IMR-90 (cell line): ENCODE measurements around the gene MEIKIN. TPM values are rescaled to one million over a fixed set of nuclear protein-coding genes. Genes with fewer than 3 reads are reported as not detected.

Experiments used
- ATAC-seq: fragments of 200-7000 bp; cut with Tn5 transposase; 2 replicates; pipeline ENCODE4 v1.9.1; 2020; ENCODE audit warnings: low read depth, mild to moderate bottlenecking, moderate library complexity
- BruUV-seq: library from RNA; stranded (reverse); fragments of 400-500 nt; replicated peaks from 2 replicates; lab custom pipeline; 2021; lab: Mats Ljungman, UMichigan
- CTCF ChIA-PET: fragments of 300-600 bp; formaldehyde crosslinking; extraction: SDS; loops from one replicate; lab custom pipeline; 2021; ENCODE audit warnings: antibody characterized with exemption; lab: Yijun Ruan, JAX
- POLR2A ChIA-PET: fragments of 300-600 bp; sonication (Branson Sonifier 250); formaldehyde crosslinking; loops from one replicate; lab custom pipeline; 2022; ENCODE audit warnings: antibody characterized with exemption; ENCODE audit not compliant: unreplicated experiment; lab: Charles Lee
- DNase-seq: peaks from one replicate; pipeline ENCODE4 v3.0.0; 2013
- H2AFZ ChIP-seq: replicated peaks from 2 replicates; pipeline ENCODE3; 2013; ENCODE audit warnings: low read length, mild to moderate bottlenecking; ENCODE audit not compliant: poor library complexity
- H2AK5ac ChIP-seq: 2 replicates; pipeline ENCODE4 v1.6.1; 2013; ENCODE audit warnings: low read depth, low read length, inconsistent platforms
- H2AK9ac ChIP-seq: replicated peaks from 2 replicates; pipeline ENCODE3; 2013; ENCODE audit warnings: mild to moderate bottlenecking, low read depth, low read length, moderate library complexity; ENCODE audit not compliant: poor library complexity
- H2BK120ac ChIP-seq: 2 replicates; pipeline ENCODE4 v1.6.1; 2013; ENCODE audit warnings: low read depth, low read length, inconsistent platforms
- H2BK15ac ChIP-seq: 3 replicates; pipeline ENCODE4 v1.6.1; 2013; ENCODE audit warnings: low read depth, low read length, inconsistent platforms
- H2BK20ac ChIP-seq: 2 replicates; pipeline ENCODE4 v1.6.1; 2013; ENCODE audit warnings: low read depth, mild to moderate bottlenecking, inconsistent platforms, low read length, moderate library complexity
- H2BK5ac ChIP-seq: 2 replicates; pipeline ENCODE4 v1.6.1; 2013; ENCODE audit warnings: mild to moderate bottlenecking, low read depth, low read length, inconsistent platforms; ENCODE audit not compliant: poor library complexity, severe bottlenecking
- H3K14ac ChIP-seq: replicated peaks from 2 replicates; pipeline ENCODE4 v1.6.1; 2013; ENCODE audit warnings: low read depth, low read length, inconsistent platforms
- H3K18ac ChIP-seq: 2 replicates; pipeline ENCODE4 v1.6.1; 2013; ENCODE audit warnings: low read depth, low read length, control low read depth
- H3K23ac ChIP-seq: 2 replicates; pipeline ENCODE4 v1.6.1; 2013; ENCODE audit warnings: low read depth, low read length, inconsistent platforms
- H3K27ac ChIP-seq: 2 replicates; pipeline ENCODE4 v1.5.1; 2013; ENCODE audit warnings: mild to moderate bottlenecking, control low read depth, low read length; ENCODE audit not compliant: insufficient read depth
- H3K27me3 ChIP-seq: 2 replicates; pipeline ENCODE4 v1.6.1; 2013; ENCODE audit warnings: low read length; ENCODE audit not compliant: control insufficient read depth, insufficient read depth
- H3K36me3 ChIP-seq: 2 replicates; pipeline ENCODE4 v1.6.1; 2013; ENCODE audit warnings: low read length, mixed read lengths; ENCODE audit not compliant: control insufficient read depth, insufficient read depth
- H3K4ac ChIP-seq: 2 replicates; pipeline ENCODE4 v1.6.1; 2013; ENCODE audit warnings: low read depth, low read length, inconsistent platforms
- H3K4me1 ChIP-seq: 2 replicates; pipeline ENCODE4 v1.6.1; 2013; ENCODE audit warnings: low read length, mixed read lengths; ENCODE audit not compliant: control insufficient read depth, insufficient read depth
- H3K4me2 ChIP-seq: 2 replicates; pipeline ENCODE4 v1.6.1; 2013; ENCODE audit warnings: low read depth, mild to moderate bottlenecking, control low read depth, low read length, moderate library complexity
- H3K4me3 ChIP-seq: 2 replicates; pipeline ENCODE4 v1.5.1; 2013; ENCODE audit warnings: low read depth, mild to moderate bottlenecking, control low read depth, low read length, moderate library complexity; ENCODE audit not compliant: insufficient read depth
- H3K56ac ChIP-seq: 2 replicates; pipeline ENCODE4 v1.6.1; 2013; ENCODE audit warnings: low read length, inconsistent platforms; ENCODE audit not compliant: insufficient read depth; ENCODE audit errors: extremely low read depth
- H3K79me1 ChIP-seq, 2 experiments: 2 replicates each; pipeline ENCODE4 v1.6.1; 2013; ENCODE audit warnings: low read length in 2 of 2, inconsistent platforms in 1 of 2, low read depth in 1 of 2
- H3K9ac ChIP-seq: 2 replicates; pipeline ENCODE4 v1.6.1; 2013; ENCODE audit warnings: low read depth, low read length, control low read depth
- H3K9me1 ChIP-seq: 2 replicates; pipeline ENCODE4 v1.6.1; 2013; ENCODE audit warnings: low read length, inconsistent platforms; ENCODE audit not compliant: insufficient read depth
- H3K9me3 ChIP-seq: 2 replicates; pipeline ENCODE4 v1.6.1; 2013; ENCODE audit warnings: low read length; ENCODE audit not compliant: control insufficient read depth, insufficient read depth
- H4K20me1 ChIP-seq: 2 replicates; pipeline ENCODE4 v1.6.1; 2013; ENCODE audit warnings: low read length, inconsistent platforms; ENCODE audit not compliant: insufficient read depth
- H4K5ac ChIP-seq: 2 replicates; pipeline ENCODE4 v1.6.1; 2013; ENCODE audit warnings: mild to moderate bottlenecking, low read depth, low read length, control low read depth
- H4K8ac ChIP-seq, 2 experiments: 2 replicates each; pipeline ENCODE4 v1.6.1; 2013; ENCODE audit warnings: low read depth in 2 of 2, low read length in 2 of 2, control low read depth in 1 of 2, inconsistent platforms in 1 of 2
- H4K91ac ChIP-seq: 2 replicates; pipeline ENCODE4 v1.6.1; 2013; ENCODE audit warnings: low read depth, low read length, inconsistent platforms; ENCODE audit not compliant: insufficient read depth
- CHD1 ChIP-seq: IDR thresholded peaks from 2 replicates; pipeline ENCODE4 v1.6.1; 2012; ENCODE audit warnings: low read depth, low read length, improper control_type of control experiment
- WGBS, 2 experiments: methylation state at CpG; one replicate each; pipeline versions ENCODE4 v1.1.5 to v1.1.7; 2013; ENCODE audit warnings: missing lambda C conversion rate in 2 of 2; ENCODE audit not compliant: insufficient read length in 1 of 2; ENCODE audit errors: extremely low coverage in 2 of 2; 5-methylcytosine and 5-hydroxymethylcytosine counted together
- dilution Hi-C: fragments of 300-500 bp; cut with HindIII; formaldehyde crosslinking; loops from one replicate; pipeline ENCODE4 v1.14.3; 2018; ENCODE audit warnings: low sequenced_read_pairs; ENCODE audit not compliant: unreplicated experiment
- in situ Hi-C: fragments of 300-500 bp; cut with MboI; formaldehyde crosslinking; loops from 3 replicates; pipeline ENCODE4 v1.14.3; 2019; ENCODE audit warnings: low sequenced_read_pairs, inconsistent platforms, mixed read lengths
- intact Hi-C: fragments of 100-400 bp; cut with micrococcal nuclease; formaldehyde crosslinking; loops from 2 replicates; pipeline ENCODE4 v1.10.0; 2022
- polyA plus RNA-seq, 3 experiments: library from polyadenylated mRNA; depleted of rRNA; stranded (reverse); fragments of >200 nt; gene quantifications; 2 replicates each; pipeline ENCODE4 v1.2.3, GENCODE V29; 2012; ENCODE audit warnings: low replicate concordance in 1 of 3
- total RNA-seq: library from RNA; depleted of rRNA; stranded (reverse); fragments of >200 nt; gene quantifications from 2 replicates; pipeline ENCODE4 v1.2.3, GENCODE V29; 2012

MEIKIN gene
- total and polyA plus RNA-seq, 2 of the 4 experiments (the other 2 are of a cell fraction): not detected

- intact Hi-C loops: no loop called here
- peaks cover 25% of the 10 kb centered on the region for H3K27me3 ChIP-seq
- BruUV-seq: no TSS peak
- no peak overlapping the region for H3K14ac ChIP-seq
- no peak overlapping the region for H3K56ac ChIP-seq
- no peak overlapping the region for H2AK5ac ChIP-seq
- ChIA-PET CTCF (interaction anchor here (0.5 kb wide), 1 partner anchor 183 kb away, joined by 3 read pairs; no protein-coding TSS in a partner anchor), POLR2A (no interaction called here)
- no peak overlapping the region for H4K5ac ChIP-seq
- no peak overlapping the region for H2BK15ac ChIP-seq
- H3K18ac ChIP-seq: no peak overlapping the region
- DNase-seq (no peak), ATAC-seq (no peak)
- H3K9me1 ChIP-seq: no peaks in the 10 kb centered on the region
- no peak for TF ChIP-seq CHD1
- H2BK20ac ChIP-seq: no peak overlapping the region
- no peak overlapping the region for H3K9ac ChIP-seq
- no peak overlapping the region for H3K4me2 ChIP-seq
- H3K79me1 ChIP-seq: no peaks in the 10 kb centered on the region
- in situ Hi-C loops: no loop called here
- no peak overlapping the region for H2BK5ac ChIP-seq
- H4K8ac ChIP-seq: no peak overlapping the region
- WGBS, 2 experiments: 43% methylated on average over 4 of the region's 7 CpGs; no CpG with 5 or more reads in 1 of the 2 experiments
- no peak overlapping the region for H3K4me3 ChIP-seq
- no peaks in the 10 kb centered on the region for H3K9me3 ChIP-seq
- no peaks in the 10 kb centered on the region for H4K20me1 ChIP-seq
- no peak overlapping the region for H3K23ac ChIP-seq
- no peak overlapping the region for H2AFZ ChIP-seq
- H4K91ac ChIP-seq: no peak overlapping the region
- dilution Hi-C loops: no loop called here
- no peaks in the 10 kb centered on the region for H3K36me3 ChIP-seq
- H3K4ac ChIP-seq: no peak overlapping the region
- H3K27ac ChIP-seq: no peak overlapping the region
- H2BK120ac ChIP-seq: no peak overlapping the region
- no peak overlapping the region for H2AK9ac ChIP-seq
- no peaks in the 10 kb centered on the region for H3K4me1 ChIP-seq
Observed at GRCh38 chr5:131994090-131994489, 48.6 kb upstream of the MEIKIN start.
